Caco-2 (cell line): ENCODE measurements around the gene ZBED1. TPM values are rescaled to one million over a fixed set of nuclear protein-coding genes. Genes with fewer than 3 reads are reported as not detected.

ENCODE experiments used
- BruUV-seq: library from RNA; stranded (reverse); fragments of 400-500 nt; replicated peaks from 2 replicates; lab custom pipeline; 2021; lab: Mats Ljungman, UMichigan
- CTCF ChIA-PET: fragments of 300-600 bp; sonication (Branson Sonifier 250); formaldehyde crosslinking; loops from one replicate; lab custom pipeline; 2022; ENCODE audit warnings: antibody characterized with exemption; lab: Charles Lee
- POLR2A ChIA-PET: fragments of 300-600 bp; sonication (Branson Sonifier 250); formaldehyde crosslinking; loops from one replicate; lab custom pipeline; 2022; ENCODE audit warnings: antibody characterized with exemption; lab: Charles Lee
- DNase-seq, 2 experiments: peaks; one replicate each; pipeline versions ENCODE4 v3.0.0 to v3.0.0-alpha.2; 2020 to 2022
- H3K27me3 ChIP-seq: replicated peaks from 2 replicates; pipeline ENCODE4 v1.6.0; 2011; ENCODE audit warnings: low read length; ENCODE audit not compliant: control insufficient read depth, insufficient read depth
- H3K36me3 ChIP-seq: 2 replicates; pipeline ENCODE4 v1.5.1; 2011; ENCODE audit warnings: low read length; ENCODE audit not compliant: control insufficient read depth, insufficient read depth
- H3K4me1 ChIP-seq: fragments of 250-450 bp; sonication (Bioruptor Pico); 2 replicates; pipeline ENCODE4 v1.5.1; 2020; ENCODE audit warnings: mild to moderate bottlenecking
- H3K4me3 ChIP-seq: 2 replicates; pipeline ENCODE4 v1.5.1; 2011; ENCODE audit warnings: low read depth, mild to moderate bottlenecking, control low read depth, low read length
- H3K9me3 ChIP-seq: fragments of 250-450 bp; sonication (Bioruptor Pico); 2 replicates; pipeline ENCODE4 v1.5.1; 2020; ENCODE audit warnings: mild to moderate bottlenecking, moderate library complexity
- H3K27ac Mint-ChIP-seq: one replicate; pipeline ENCODE4 v1.8.0; 2022; ENCODE audit warnings: mixed read lengths; ENCODE audit not compliant: unreplicated experiment
- H3K27me3 Mint-ChIP-seq: one replicate; pipeline ENCODE4 v1.8.0; 2022; ENCODE audit warnings: mixed read lengths; ENCODE audit not compliant: insufficient read depth, unreplicated experiment
- H3K36me3 Mint-ChIP-seq: one replicate; pipeline ENCODE4 v1.8.0; 2022; ENCODE audit warnings: mild to moderate bottlenecking, mixed read lengths; ENCODE audit not compliant: insufficient read depth, unreplicated experiment
- H3K4me1 Mint-ChIP-seq: one replicate; pipeline ENCODE4 v1.8.0; 2022; ENCODE audit warnings: low read depth, mixed read lengths; ENCODE audit not compliant: unreplicated experiment
- H3K4me3 Mint-ChIP-seq: one replicate; pipeline ENCODE4 v1.8.0; 2022; ENCODE audit warnings: mild to moderate bottlenecking, moderate library complexity, mixed read lengths; ENCODE audit not compliant: unreplicated experiment
- H3K9me3 Mint-ChIP-seq: one replicate; pipeline ENCODE4 v1.8.0; 2022; ENCODE audit warnings: mixed read lengths; ENCODE audit not compliant: unreplicated experiment
- CTCF ChIP-seq, 2 experiments: fragments of 200-600 bp in 1 of 2; IDR thresholded peaks; 1 replicate in 1 of 2; 2 replicates in 1 of 2; pipeline versions ENCODE4 v1.5.1 to v1.8.0; 2011 to 2022; ENCODE audit warnings: antibody characterized with exemption in 1 of 2, control low read depth in 1 of 2, inconsistent platforms in 1 of 2, low read depth in 1 of 2, low read length in 1 of 2, mild to moderate bottlenecking in 1 of 2, moderate library complexity in 1 of 2; ENCODE audit not compliant: insufficient read depth in 1 of 2, severe bottlenecking in 1 of 2, unreplicated experiment in 1 of 2
- intact Hi-C: fragments of 100-400 bp; cut with micrococcal nuclease; formaldehyde crosslinking; loops from one replicate; pipeline ENCODE4 v1.10.0; 2022; ENCODE audit not compliant: unreplicated experiment
- total RNA-seq: library from RNA; stranded (reverse); gene quantifications from 2 replicates; pipeline ENCODE4 v1.2.3, GENCODE V29; 2022

Gene ZBED1
- total RNA-seq, 1 experiment from 2014 or later, result 68.8 TPM

- BruUV-seq, result no TSS peak
- no peak for DNase-seq
- Histone ChIP-seq H3K36me3 (no peaks in the 10 kb centered on the region), H3K4me1 (peaks cover 3% of the 10 kb centered on the region; the same call in 1 of the 2 replicates), H3K4me3 (no peak overlapping the region), H3K9me3 (no peaks in the 10 kb centered on the region), H3K27me3 (no peaks in the 10 kb centered on the region)
- no peak overlapping the region for H3K4me3 Mint-ChIP-seq
- ChIA-PET CTCF (no interaction called here), POLR2A (no interaction called here)
- H3K27me3 Mint-ChIP-seq, result no peaks in the 10 kb centered on the region
- peaks cover 28% of the 10 kb centered on the region for H3K36me3 Mint-ChIP-seq
- H3K27ac Mint-ChIP-seq, result no peak overlapping the region
- TF ChIP-seq CTCF (IDR thresholded peaks at IDR 0.05; ENCODE audit: insufficient read depth in 1 of 2, low read depth in 1 of 2, low read length in 1 of 2, severe bottlenecking in 1 of 2, unreplicated experiment in 1 of 2), result no peak
- intact Hi-C loops, result no loop called here
- H3K9me3 Mint-ChIP-seq, result no peaks in the 10 kb centered on the region
- peaks cover 9% of the 10 kb centered on the region for H3K4me1 Mint-ChIP-seq
Observed at GRCh38 chrX:2446815-2447214, 54.0 kb downstream of the ZBED1 start.

- Histone ChIP-seq H3K36me3 (no peaks in the 10 kb centered on the region), H3K4me3 (no peak overlapping the region), H3K9me3 (no peaks in the 10 kb centered on the region), H3K4me1 (no peaks in the 10 kb centered on the region), H3K27me3 (no peaks in the 10 kb centered on the region)
- ChIA-PET CTCF (no interaction called here), POLR2A (no interaction called here)
- H3K4me1 Mint-ChIP-seq, result no peaks in the 10 kb centered on the region
- no peaks in the 10 kb centered on the region for H3K27me3 Mint-ChIP-seq
- H3K4me3 Mint-ChIP-seq, result no peak overlapping the region
- H3K36me3 Mint-ChIP-seq, result peaks cover 24% of the 10 kb centered on the region
- H3K9me3 Mint-ChIP-seq, result peaks cover 6% of the 10 kb centered on the region
- intact Hi-C loops, result no loop called here
- DNase-seq, result no peak
- no peak for TF ChIP-seq CTCF (IDR thresholded peaks at IDR 0.05; ENCODE audit: insufficient read depth in 1 of 2, low read depth in 1 of 2, low read length in 1 of 2, severe bottlenecking in 1 of 2, unreplicated experiment in 1 of 2)
- H3K27ac Mint-ChIP-seq, result no peak overlapping the region
- no TSS peak for BruUV-seq
Observed at GRCh38 chrX:2445662-2446623, 54.8 kb downstream of the ZBED1 start.

- Histone ChIP-seq H3K27me3 (no peaks in the 10 kb centered on the region), H3K4me3 (no peak overlapping the region), H3K4me1 (no peaks in the 10 kb centered on the region), H3K9me3 (peaks cover 8% of the 10 kb centered on the region; the same call in 1 of the 2 replicates), H3K36me3 (peaks cover 2% of the 10 kb centered on the region)
- intact Hi-C loops, result no loop called here
- POLR2A ChIA-PET, result no interaction called here
- no peak overlapping the region for H3K4me3 Mint-ChIP-seq
- no peak overlapping the region for H3K27ac Mint-ChIP-seq
- no peaks in the 10 kb centered on the region for H3K4me1 Mint-ChIP-seq
- TF ChIP-seq CTCF (IDR thresholded peaks at IDR 0.05; ENCODE audit: insufficient read depth in 1 of 2, low read depth in 1 of 2, low read length in 1 of 2, severe bottlenecking in 1 of 2, unreplicated experiment in 1 of 2), result no peak
- peaks cover 14% of the 10 kb centered on the region for H3K9me3 Mint-ChIP-seq
- CTCF ChIA-PET, result no interaction called here
- DNase-seq, result no peak
- no peaks in the 10 kb centered on the region for H3K27me3 Mint-ChIP-seq
- no TSS peak for BruUV-seq
- H3K36me3 Mint-ChIP-seq, result peaks cover 40% of the 10 kb centered on the region
Observed at GRCh38 chrX:2442694-2443093, 58.1 kb downstream of the ZBED1 start.
